ENCODE measurements around the gene ABHD10.

- TF ChIP-seq CTCF (IDR thresholded peaks at IDR 0.05): no peak
- TF ChIP-seq POLR2AphosphoS5 (IDR thresholded peaks at IDR 0.05; ENCODE audit: low read depth, low read length): no peak
- no peak for TF ChIP-seq REST (IDR thresholded peaks at IDR 0.05; ENCODE audit: insufficient read depth in 1 of 2, low read depth in 2 of 2, low read length in 1 of 2)
Observed at GRCh38 chr3:112032098-112032731, 53.4 kb downstream of the ABHD10 start.
